IMR-90 (cell line): ENCODE measurements around the gene FFAR3. TPM values are rescaled to one million over a fixed set of nuclear protein-coding genes. Genes with fewer than 3 reads are reported as not detected.

ENCODE experiments used
- ATAC-seq: fragments of 200-7000 bp; cut with Tn5 transposase; 2 replicates; pipeline ENCODE4 v1.9.1; 2020; ENCODE audit warnings: low read depth, mild to moderate bottlenecking, moderate library complexity
- BruUV-seq: library from RNA; stranded (reverse); fragments of 400-500 nt; replicated peaks from 2 replicates; lab custom pipeline; 2021; lab: Mats Ljungman, UMichigan
- CTCF ChIA-PET: fragments of 300-600 bp; formaldehyde crosslinking; extraction: SDS; loops from one replicate; lab custom pipeline; 2021; ENCODE audit warnings: antibody characterized with exemption; lab: Yijun Ruan, JAX
- POLR2A ChIA-PET: fragments of 300-600 bp; sonication (Branson Sonifier 250); formaldehyde crosslinking; loops from one replicate; lab custom pipeline; 2022; ENCODE audit warnings: antibody characterized with exemption; ENCODE audit not compliant: unreplicated experiment; lab: Charles Lee
- DNase-seq: peaks from one replicate; pipeline ENCODE4 v3.0.0; 2013
- H2AFZ ChIP-seq: replicated peaks from 2 replicates; pipeline ENCODE3; 2013; ENCODE audit warnings: low read length, mild to moderate bottlenecking; ENCODE audit not compliant: poor library complexity
- H2AK5ac ChIP-seq: 2 replicates; pipeline ENCODE4 v1.6.1; 2013; ENCODE audit warnings: low read depth, low read length, inconsistent platforms
- H2AK9ac ChIP-seq: replicated peaks from 2 replicates; pipeline ENCODE3; 2013; ENCODE audit warnings: mild to moderate bottlenecking, low read depth, low read length, moderate library complexity; ENCODE audit not compliant: poor library complexity
- H2BK120ac ChIP-seq: 2 replicates; pipeline ENCODE4 v1.6.1; 2013; ENCODE audit warnings: low read depth, low read length, inconsistent platforms
- H2BK15ac ChIP-seq: 3 replicates; pipeline ENCODE4 v1.6.1; 2013; ENCODE audit warnings: low read depth, low read length, inconsistent platforms
- H2BK20ac ChIP-seq: 2 replicates; pipeline ENCODE4 v1.6.1; 2013; ENCODE audit warnings: low read depth, mild to moderate bottlenecking, inconsistent platforms, low read length, moderate library complexity
- H2BK5ac ChIP-seq: 2 replicates; pipeline ENCODE4 v1.6.1; 2013; ENCODE audit warnings: mild to moderate bottlenecking, low read depth, low read length, inconsistent platforms; ENCODE audit not compliant: poor library complexity, severe bottlenecking
- H3K14ac ChIP-seq: replicated peaks from 2 replicates; pipeline ENCODE4 v1.6.1; 2013; ENCODE audit warnings: low read depth, low read length, inconsistent platforms
- H3K18ac ChIP-seq: 2 replicates; pipeline ENCODE4 v1.6.1; 2013; ENCODE audit warnings: low read depth, low read length, control low read depth
- H3K23ac ChIP-seq: 2 replicates; pipeline ENCODE4 v1.6.1; 2013; ENCODE audit warnings: low read depth, low read length, inconsistent platforms
- H3K27ac ChIP-seq: 2 replicates; pipeline ENCODE4 v1.5.1; 2013; ENCODE audit warnings: mild to moderate bottlenecking, control low read depth, low read length; ENCODE audit not compliant: insufficient read depth
- H3K27me3 ChIP-seq: 2 replicates; pipeline ENCODE4 v1.6.1; 2013; ENCODE audit warnings: low read length; ENCODE audit not compliant: control insufficient read depth, insufficient read depth
- H3K36me3 ChIP-seq: 2 replicates; pipeline ENCODE4 v1.6.1; 2013; ENCODE audit warnings: low read length, mixed read lengths; ENCODE audit not compliant: control insufficient read depth, insufficient read depth
- H3K4ac ChIP-seq: 2 replicates; pipeline ENCODE4 v1.6.1; 2013; ENCODE audit warnings: low read depth, low read length, inconsistent platforms
- H3K4me1 ChIP-seq: 2 replicates; pipeline ENCODE4 v1.6.1; 2013; ENCODE audit warnings: low read length, mixed read lengths; ENCODE audit not compliant: control insufficient read depth, insufficient read depth
- H3K4me2 ChIP-seq: 2 replicates; pipeline ENCODE4 v1.6.1; 2013; ENCODE audit warnings: low read depth, mild to moderate bottlenecking, control low read depth, low read length, moderate library complexity
- H3K4me3 ChIP-seq: 2 replicates; pipeline ENCODE4 v1.5.1; 2013; ENCODE audit warnings: low read depth, mild to moderate bottlenecking, control low read depth, low read length, moderate library complexity; ENCODE audit not compliant: insufficient read depth
- H3K56ac ChIP-seq: 2 replicates; pipeline ENCODE4 v1.6.1; 2013; ENCODE audit warnings: low read length, inconsistent platforms; ENCODE audit not compliant: insufficient read depth; ENCODE audit errors: extremely low read depth
- H3K79me1 ChIP-seq, 2 experiments: 2 replicates each; pipeline ENCODE4 v1.6.1; 2013; ENCODE audit warnings: low read length in 2 of 2, inconsistent platforms in 1 of 2, low read depth in 1 of 2
- H3K9ac ChIP-seq: 2 replicates; pipeline ENCODE4 v1.6.1; 2013; ENCODE audit warnings: low read depth, low read length, control low read depth
- H3K9me1 ChIP-seq: 2 replicates; pipeline ENCODE4 v1.6.1; 2013; ENCODE audit warnings: low read length, inconsistent platforms; ENCODE audit not compliant: insufficient read depth
- H3K9me3 ChIP-seq: 2 replicates; pipeline ENCODE4 v1.6.1; 2013; ENCODE audit warnings: low read length; ENCODE audit not compliant: control insufficient read depth, insufficient read depth
- H4K20me1 ChIP-seq: 2 replicates; pipeline ENCODE4 v1.6.1; 2013; ENCODE audit warnings: low read length, inconsistent platforms; ENCODE audit not compliant: insufficient read depth
- H4K5ac ChIP-seq: 2 replicates; pipeline ENCODE4 v1.6.1; 2013; ENCODE audit warnings: mild to moderate bottlenecking, low read depth, low read length, control low read depth
- H4K8ac ChIP-seq, 2 experiments: 2 replicates each; pipeline ENCODE4 v1.6.1; 2013; ENCODE audit warnings: low read depth in 2 of 2, low read length in 2 of 2, control low read depth in 1 of 2, inconsistent platforms in 1 of 2
- H4K91ac ChIP-seq: 2 replicates; pipeline ENCODE4 v1.6.1; 2013; ENCODE audit warnings: low read depth, low read length, inconsistent platforms; ENCODE audit not compliant: insufficient read depth
- CEBPB ChIP-seq: IDR thresholded peaks from 2 replicates; pipeline ENCODE4 v1.6.1; 2012; ENCODE audit warnings: low read depth, low read length, improper control_type of control experiment
- CHD1 ChIP-seq: IDR thresholded peaks from 2 replicates; pipeline ENCODE4 v1.6.1; 2012; ENCODE audit warnings: low read depth, low read length, improper control_type of control experiment
- CTCF ChIP-seq: conservative IDR thresholded peaks from 2 replicates; pipeline ENCODE4 v1.5.1; 2012; ENCODE audit warnings: mild to moderate bottlenecking, low read depth, low read length, improper control_type of control experiment
- ELK1 ChIP-seq: fragments of 150-350 bp; IDR thresholded peaks from 2 replicates; pipeline ENCODE4 v1.6.1; 2016; ENCODE audit warnings: low read depth, mild to moderate bottlenecking, low read length, moderate library complexity, borderline replicate concordance
- FOS ChIP-seq: fragments of 150-350 bp; IDR thresholded peaks from 2 replicates; pipeline ENCODE4 v1.6.1; 2016; ENCODE audit warnings: low read depth, low read length
- MAZ ChIP-seq: IDR thresholded peaks from 2 replicates; pipeline ENCODE4 v1.6.1; 2012; ENCODE audit warnings: low read depth, mild to moderate bottlenecking, low read length, improper control_type of control experiment, moderate library complexity, borderline replicate concordance
- MXI1 ChIP-seq: IDR thresholded peaks from 2 replicates; pipeline ENCODE4 v1.6.1; 2012; ENCODE audit warnings: low read depth, mild to moderate bottlenecking, low read length, moderate library complexity, borderline replicate concordance
- NFE2L2 ChIP-seq: fragments of 150-350 bp; IDR thresholded peaks from 2 replicates; pipeline ENCODE4 v1.6.1; 2016; ENCODE audit warnings: low read depth, mild to moderate bottlenecking, low read length
- POLR2A ChIP-seq: IDR thresholded peaks from 2 replicates; pipeline ENCODE4 v1.6.1; 2012; ENCODE audit warnings: mild to moderate bottlenecking, low read depth, low read length
- RCOR1 ChIP-seq: IDR thresholded peaks from 2 replicates; pipeline ENCODE4 v1.6.1; 2012; ENCODE audit warnings: mild to moderate bottlenecking, low read length, improper control_type of control experiment; ENCODE audit not compliant: insufficient replicate concordance
- RFX5 ChIP-seq: IDR thresholded peaks from 2 replicates; pipeline ENCODE4 v1.8.0; 2012; ENCODE audit warnings: low read depth, mild to moderate bottlenecking, low read length, moderate library complexity
- SMC3 ChIP-seq: fragments of 150-350 bp; IDR thresholded peaks from 2 replicates; pipeline ENCODE4 v1.6.1; 2016; ENCODE audit warnings: low read depth, mild to moderate bottlenecking, antibody characterized with exemption, low read length, moderate library complexity
- USF2 ChIP-seq: fragments of 150-350 bp; IDR thresholded peaks from 2 replicates; pipeline ENCODE4 v1.6.1; 2017; ENCODE audit warnings: mild to moderate bottlenecking, antibody characterized with exemption, low read length, low read depth
- WGBS, 2 experiments: methylation state at CpG; one replicate each; pipeline versions ENCODE4 v1.1.5 to v1.1.7; 2013; ENCODE audit warnings: missing lambda C conversion rate in 2 of 2; ENCODE audit not compliant: insufficient read length in 1 of 2; ENCODE audit errors: extremely low coverage in 2 of 2; 5-methylcytosine and 5-hydroxymethylcytosine counted together
- dilution Hi-C: fragments of 300-500 bp; cut with HindIII; formaldehyde crosslinking; loops from one replicate; pipeline ENCODE4 v1.14.3; 2018; ENCODE audit warnings: low sequenced_read_pairs; ENCODE audit not compliant: unreplicated experiment
- in situ Hi-C: fragments of 300-500 bp; cut with MboI; formaldehyde crosslinking; loops from 3 replicates; pipeline ENCODE4 v1.14.3; 2019; ENCODE audit warnings: low sequenced_read_pairs, inconsistent platforms, mixed read lengths
- intact Hi-C: fragments of 100-400 bp; cut with micrococcal nuclease; formaldehyde crosslinking; loops from 2 replicates; pipeline ENCODE4 v1.10.0; 2022
- polyA plus RNA-seq, 3 experiments: library from polyadenylated mRNA; depleted of rRNA; stranded (reverse); fragments of >200 nt; gene quantifications; 2 replicates each; pipeline ENCODE4 v1.2.3, GENCODE V29; 2012; ENCODE audit warnings: low replicate concordance in 1 of 3
- total RNA-seq: library from RNA; depleted of rRNA; stranded (reverse); fragments of >200 nt; gene quantifications from 2 replicates; pipeline ENCODE4 v1.2.3, GENCODE V29; 2012

The FFAR3 gene
- total and polyA plus RNA-seq, 2 of the 4 experiments (the other 2 are of a cell fraction) = not detected

GRCh38 chr19:35314858-35315470 lies 43.3 kb upstream of the FFAR3 start:
- no peak overlapping the region for H3K14ac ChIP-seq
- DNase-seq = no peak
- no peak overlapping the region for H4K91ac ChIP-seq
- no peak overlapping the region for H3K4ac ChIP-seq
- peak overlapping the region; percentile 18 for H2AFZ ChIP-seq
- H3K27me3 ChIP-seq = no peaks in the 10 kb centered on the region; the same call in 1 of the 2 replicates
- no peak overlapping the region for H2AK5ac ChIP-seq
- H3K56ac ChIP-seq = no peak overlapping the region
- H2BK5ac ChIP-seq = no peak overlapping the region
- H3K18ac ChIP-seq = no peak overlapping the region
- no peak for ATAC-seq
- H3K36me3 ChIP-seq = no peaks in the 10 kb centered on the region
- WGBS, 2 experiments = 80% methylated on average over 3 of the region's 10 CpGs; no CpG with 5 or more reads in 1 of the 2 experiments
- no peaks in the 10 kb centered on the region for H4K20me1 ChIP-seq
- H3K27ac ChIP-seq = no peak overlapping the region
- ChIA-PET CTCF (interaction anchor here (0.6 kb wide), 1 partner anchor 18 kb away, joined by 3 read pairs; no protein-coding TSS in a partner anchor), POLR2A (no interaction called here)
- no peaks in the 10 kb centered on the region for H3K79me1 ChIP-seq
- H3K4me1 ChIP-seq = peaks cover 5% of the 10 kb centered on the region
- no peak overlapping the region for H4K8ac ChIP-seq
- dilution Hi-C loops (no loop called here), in situ Hi-C loops (no loop called here), intact Hi-C loops (no loop called here)
- no peak overlapping the region for H2BK120ac ChIP-seq
- no peak overlapping the region for H4K5ac ChIP-seq
- H3K9ac ChIP-seq = no peak overlapping the region
- BruUV-seq = no TSS peak
- 0 out of 2 replicates have a peak, but pooled peaks cover 5% of the 10 kb centered on the region for H3K9me1 ChIP-seq
- no peak overlapping the region for H3K4me3 ChIP-seq
- H2AK9ac ChIP-seq = no peak overlapping the region
- no peaks in the 10 kb centered on the region for H3K9me3 ChIP-seq
- TF ChIP-seq RCOR1 (no peak), MAZ (no peak), CTCF (no peak), RFX5 (no peak), POLR2A (no peak), SMC3 (no peak), NFE2L2 (no peak), MXI1 (no peak), ELK1 (no peak), CEBPB (no peak), USF2 (no peak), CHD1 (no peak), FOS (no peak)
- no peak overlapping the region for H3K4me2 ChIP-seq
- H2BK20ac ChIP-seq = no peak overlapping the region
- H3K23ac ChIP-seq = no peak overlapping the region
- H2BK15ac ChIP-seq = no peak overlapping the region
